ENCODE results near the gene MMAB.

DNA sequence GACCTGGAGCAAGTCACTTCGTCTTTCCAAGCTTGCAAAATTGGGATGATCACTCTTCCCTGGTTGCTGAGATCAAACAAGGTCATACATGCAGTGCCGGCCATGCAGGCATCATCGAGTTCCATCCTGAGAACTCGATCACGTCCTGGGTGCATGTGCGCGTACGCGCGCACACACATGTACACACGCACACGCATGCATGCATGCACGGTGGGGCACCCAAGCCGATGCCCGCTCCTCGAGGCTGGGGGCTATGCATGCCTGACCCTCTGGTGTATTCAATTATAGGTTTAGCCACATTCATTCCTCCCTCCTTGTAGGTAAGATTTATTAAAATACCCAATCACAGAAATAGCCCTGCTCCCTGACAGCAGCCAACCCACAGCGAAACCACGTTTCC is 26.0 kb downstream of the MMAB start:
- TF ChIP-seq POLR2A (IDR thresholded peaks at IDR 0.05; ENCODE audit: low read depth, low read length), result no peak
- no peak for TF ChIP-seq POLR2AphosphoS5 (IDR thresholded peaks at IDR 0.05; ENCODE audit: low read depth, low read length)
- TF ChIP-seq TAF1 (IDR thresholded peaks at IDR 0.05; ENCODE audit: low read depth, low read length), result no peak

Measured in GM12891 (cell line).